NT2/D1 (cell line): ENCODE data around the gene COLEC11.

Experiments
- DNase-seq: peaks from one replicate; pipeline ENCODE4 v3.0.0-alpha.2; 2011; ENCODE audit warnings: low read depth, low spot score
- H3K27me3 ChIP-seq: 2 replicates; pipeline ENCODE4 v1.6.0; 2011; ENCODE audit warnings: mild to moderate bottlenecking; ENCODE audit not compliant: insufficient read length, insufficient read depth
- H3K36me3 ChIP-seq: 2 replicates; pipeline ENCODE4 v1.6.1; 2011; ENCODE audit warnings: mild to moderate bottlenecking, low read length, mixed read lengths; ENCODE audit not compliant: insufficient read depth, insufficient read length
- H3K4me1 ChIP-seq: 2 replicates; pipeline ENCODE4 v1.5.1; 2011; ENCODE audit not compliant: insufficient read depth, insufficient read length
- H3K4me3 ChIP-seq: 2 replicates; pipeline ENCODE4 v1.5.1; 2011; ENCODE audit warnings: low read depth; ENCODE audit not compliant: insufficient read length
- H3K9ac ChIP-seq: 2 replicates; pipeline ENCODE4 v1.6.0; 2011; ENCODE audit warnings: low read depth; ENCODE audit not compliant: insufficient read length
- H3K9me3 ChIP-seq: 2 replicates; pipeline ENCODE4 v1.5.1; 2011; ENCODE audit warnings: mild to moderate bottlenecking, low read length; ENCODE audit not compliant: insufficient read depth
- SUZ12 ChIP-seq: IDR thresholded peaks from 2 replicates; pipeline ENCODE4 v1.6.1; 2011; ENCODE audit not compliant: insufficient read length, insufficient read depth; ENCODE audit errors: extremely low read depth
- YY1 ChIP-seq: IDR thresholded peaks from 2 replicates; pipeline ENCODE4 v1.6.1; 2011; ENCODE audit not compliant: insufficient read length, insufficient read depth
- ZNF274 ChIP-seq: IDR thresholded peaks from 2 replicates; pipeline ENCODE4 v1.6.1; 2011; ENCODE audit warnings: mild to moderate bottlenecking, low read depth, low read length

The COLEC11 gene

DNA sequence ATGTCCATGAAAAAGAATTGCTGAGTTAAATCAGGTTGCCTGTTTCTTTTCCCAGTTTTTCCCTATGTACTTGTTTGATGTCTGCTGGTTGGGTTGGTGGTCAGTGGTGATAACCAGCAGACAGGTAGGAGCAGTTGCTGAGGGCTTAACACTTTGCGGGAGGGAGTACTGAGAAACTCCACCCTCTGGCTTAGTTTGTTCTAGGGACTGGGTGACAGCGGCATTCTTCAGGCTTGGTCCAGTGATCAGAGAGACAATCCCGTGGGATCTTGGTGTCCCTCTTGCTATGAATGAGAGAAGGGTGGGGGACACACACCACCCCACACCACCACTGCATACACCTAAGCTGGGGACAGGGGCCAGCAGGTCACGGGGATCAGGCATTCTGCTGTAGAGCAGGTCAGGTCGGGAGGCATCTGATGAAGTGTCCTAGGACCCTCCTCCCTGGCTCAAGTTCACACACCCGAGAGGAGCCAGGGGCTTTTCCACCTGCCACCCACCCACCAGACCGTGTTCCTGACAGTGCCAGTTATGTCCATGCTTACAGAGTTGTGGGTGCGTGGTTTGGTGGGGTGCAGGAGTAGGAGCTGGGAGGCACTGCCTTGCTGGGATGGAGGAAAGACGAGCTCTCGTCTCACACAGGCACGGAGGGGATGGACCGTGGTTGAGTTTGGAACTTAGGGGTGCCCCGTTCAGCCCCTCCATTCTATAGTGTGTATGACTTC is 41.8 kb downstream of the COLEC11 start:
- no peak for DNase-seq
- Histone ChIP-seq H3K27me3 (no peaks in the 10 kb centered on the region), H3K4me3 (no peak overlapping the region), H3K36me3 (no peaks in the 10 kb centered on the region), H3K4me1 (peaks cover 8% of the 10 kb centered on the region), H3K9me3 (no peaks in the 10 kb centered on the region), H3K9ac (no peak overlapping the region)
- TF ChIP-seq ZNF274: no peak
- no peak for TF ChIP-seq SUZ12
- no peak for TF ChIP-seq YY1

DNA sequence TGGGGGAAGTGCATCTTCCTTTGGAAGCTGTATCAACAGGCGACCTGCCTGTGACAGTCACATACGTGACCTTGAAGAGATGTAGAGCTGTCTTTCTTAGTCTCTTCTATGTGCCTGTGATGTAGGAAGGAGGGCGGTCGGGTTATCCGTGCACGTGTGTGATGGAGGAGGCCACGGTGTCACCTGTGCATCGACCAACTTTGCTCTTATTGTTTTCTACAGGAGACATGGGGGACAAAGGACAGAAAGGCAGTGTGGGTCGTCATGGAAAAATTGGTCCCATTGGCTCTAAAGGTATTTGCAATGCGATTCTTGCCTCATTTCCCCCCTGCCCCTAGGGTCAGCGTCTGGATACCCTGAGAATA is 42.4 kb downstream of the COLEC11 start:
- no peaks in the 10 kb centered on the region for H3K27me3 ChIP-seq
- H3K9me3 ChIP-seq: no peaks in the 10 kb centered on the region
- H3K4me1 ChIP-seq: peaks cover 8% of the 10 kb centered on the region
- H3K4me3 ChIP-seq: no peak overlapping the region
- DNase-seq: no peak
- no peak for TF ChIP-seq YY1
- TF ChIP-seq SUZ12: no peak
- TF ChIP-seq ZNF274: no peak
- no peaks in the 10 kb centered on the region for H3K36me3 ChIP-seq
- H3K9ac ChIP-seq: no peak overlapping the region

DNA sequence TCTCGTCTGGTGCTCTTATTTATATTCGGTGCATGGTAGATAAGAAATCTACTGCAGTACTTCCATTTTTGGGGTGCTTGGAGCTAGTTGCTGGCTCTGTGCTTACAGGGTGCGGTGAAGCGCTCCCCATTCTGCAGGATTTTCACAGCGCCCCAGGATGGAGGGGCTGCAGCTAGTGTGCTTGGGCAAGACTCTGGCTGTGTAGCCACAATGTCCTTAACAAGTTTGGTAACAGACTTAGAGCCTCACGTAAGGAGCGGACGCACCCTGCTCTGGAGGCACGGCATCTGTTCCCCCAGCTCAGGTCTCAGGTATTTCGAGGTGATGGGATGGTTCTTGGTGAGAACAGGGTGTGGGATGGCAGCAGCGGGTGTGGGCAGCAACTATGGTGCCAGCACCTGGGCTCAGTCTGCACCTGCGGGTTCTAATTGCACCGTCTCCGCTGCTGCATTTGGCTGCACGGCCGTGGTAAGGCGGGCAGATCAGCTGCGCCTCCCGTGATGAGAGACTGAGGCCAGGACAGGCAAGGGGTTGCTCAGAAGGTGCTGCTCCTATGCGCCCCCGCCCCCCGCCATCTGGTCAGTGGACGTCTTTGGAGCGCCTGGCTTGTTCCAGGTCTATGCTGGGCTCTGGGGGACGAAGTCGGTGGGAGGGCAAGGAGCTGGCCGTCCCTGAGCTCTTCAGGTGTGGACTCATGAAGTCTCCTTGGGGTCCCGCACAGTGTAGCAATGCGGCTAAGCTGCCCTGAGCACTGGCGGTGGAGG is 43.0 kb downstream of the COLEC11 start:
- TF ChIP-seq ZNF274 (no peak), YY1 (no peak), SUZ12 (no peak)
- H3K4me3 ChIP-seq: no peak overlapping the region
- no peak for DNase-seq
- no peaks in the 10 kb centered on the region for H3K27me3 ChIP-seq
- peaks cover 8% of the 10 kb centered on the region for H3K4me1 ChIP-seq
- no peak overlapping the region for H3K9ac ChIP-seq
- no peaks in the 10 kb centered on the region for H3K9me3 ChIP-seq
- no peaks in the 10 kb centered on the region for H3K36me3 ChIP-seq

DNA sequence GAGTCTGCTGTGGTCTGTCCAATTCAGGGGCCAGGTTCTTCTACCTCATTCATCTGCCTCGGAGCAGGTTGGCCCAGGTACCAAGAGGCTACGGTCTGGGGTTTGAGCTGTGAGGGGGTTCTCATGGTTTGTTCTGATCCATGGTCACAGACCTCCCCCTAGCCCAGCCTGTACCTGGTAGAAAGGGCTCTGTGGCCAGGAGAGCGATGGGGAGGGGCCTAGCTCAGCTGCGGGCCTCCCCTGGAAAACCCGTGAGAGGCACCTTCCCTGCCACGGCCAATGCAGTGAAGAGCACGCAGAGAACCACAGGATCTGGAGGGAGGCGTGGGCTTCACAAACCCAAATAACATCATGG is 43.5 kb downstream of the COLEC11 start:
- H3K4me1 ChIP-seq: peaks cover 6% of the 10 kb centered on the region
- no peak for DNase-seq
- H3K4me3 ChIP-seq: no peak overlapping the region
- TF ChIP-seq ZNF274 (no peak), SUZ12 (no peak), YY1 (no peak)
- no peaks in the 10 kb centered on the region for H3K36me3 ChIP-seq
- H3K9me3 ChIP-seq: no peaks in the 10 kb centered on the region
- H3K27me3 ChIP-seq: no peaks in the 10 kb centered on the region
- no peak overlapping the region for H3K9ac ChIP-seq

DNA sequence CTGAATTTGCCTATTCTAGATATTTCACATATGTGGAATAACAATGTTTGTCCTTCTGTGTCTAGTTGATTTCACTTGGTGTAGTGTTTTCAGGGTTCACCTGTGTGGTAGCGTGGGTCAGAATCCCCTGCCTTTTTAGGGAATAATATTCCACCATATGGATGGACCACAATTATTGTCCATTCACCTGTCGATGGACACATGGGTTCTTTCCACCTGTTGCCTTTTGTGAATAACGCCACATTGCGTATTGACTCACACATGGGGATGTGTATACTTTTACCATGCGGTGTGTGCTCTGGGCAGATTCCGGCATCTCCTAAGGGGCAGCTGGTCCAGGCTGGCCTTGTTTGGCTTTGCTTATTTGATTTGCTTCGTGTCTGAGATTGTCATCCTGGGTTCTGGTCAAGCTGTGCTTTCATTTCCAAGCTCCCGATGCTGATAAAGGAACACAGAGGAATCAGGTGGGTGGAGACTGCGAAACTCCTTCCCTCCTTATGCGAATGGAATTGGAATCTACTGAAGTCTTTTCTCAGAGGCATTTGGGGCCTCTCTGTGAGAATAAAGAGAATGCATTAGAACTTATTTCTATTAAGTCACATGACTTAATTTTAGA is 44.2 kb downstream of the COLEC11 start:
- TF ChIP-seq ZNF274: no peak
- TF ChIP-seq SUZ12: no peak
- TF ChIP-seq YY1: no peak
- Histone ChIP-seq H3K36me3 (no peaks in the 10 kb centered on the region), H3K4me1 (peaks cover 2% of the 10 kb centered on the region), H3K9me3 (no peaks in the 10 kb centered on the region), H3K4me3 (no peak overlapping the region), H3K27me3 (no peaks in the 10 kb centered on the region), H3K9ac (no peak overlapping the region)
- no peak for DNase-seq

DNA sequence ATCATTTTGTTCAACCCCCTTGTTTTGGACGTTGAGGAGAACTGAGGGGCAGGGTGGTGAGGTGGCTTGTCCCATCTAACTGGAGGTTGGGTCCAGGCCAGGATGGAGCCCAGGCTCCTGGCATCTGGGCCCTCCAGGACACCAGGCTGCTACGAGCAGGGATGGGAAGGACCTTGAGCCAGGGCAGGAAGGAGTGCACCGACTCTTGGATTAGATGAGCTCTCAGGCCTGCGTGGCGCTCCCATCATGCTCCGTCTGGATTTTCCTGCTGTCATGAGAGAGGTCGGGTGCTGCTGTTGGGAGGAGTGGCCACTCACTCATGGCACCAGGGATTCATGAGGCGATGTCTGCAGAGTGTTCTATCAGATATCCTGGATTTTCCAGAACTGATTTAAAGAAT is 44.7 kb downstream of the COLEC11 start:
- H3K9me3 ChIP-seq: no peaks in the 10 kb centered on the region
- no peak overlapping the region for H3K4me3 ChIP-seq
- TF ChIP-seq SUZ12 (no peak), YY1 (no peak), ZNF274 (no peak)
- H3K27me3 ChIP-seq: no peaks in the 10 kb centered on the region
- no peak for DNase-seq
- no peak overlapping the region for H3K9ac ChIP-seq
- peaks cover 2% of the 10 kb centered on the region for H3K4me1 ChIP-seq
- no peaks in the 10 kb centered on the region for H3K36me3 ChIP-seq

DNA sequence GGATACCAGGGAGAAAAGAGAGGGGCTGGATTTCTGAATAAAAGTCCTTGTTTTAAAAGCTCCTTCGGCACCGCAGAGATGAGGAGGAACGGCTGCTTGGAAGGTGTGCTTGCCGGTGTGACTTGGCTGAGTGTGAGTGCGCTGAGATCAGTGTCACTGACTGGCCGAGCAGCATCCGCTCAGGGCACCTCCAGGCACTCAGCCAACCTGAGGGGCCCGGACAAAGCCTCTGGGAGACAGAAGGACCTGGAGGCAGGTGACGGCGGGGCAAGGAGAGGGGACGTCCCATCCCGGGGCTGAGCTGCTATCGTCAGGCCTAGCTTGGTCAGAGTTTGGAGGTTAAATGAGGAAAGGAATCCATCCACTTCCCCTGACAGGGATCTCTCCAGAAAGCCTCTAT is 46.3 kb downstream of the COLEC11 start:
- no peak for DNase-seq
- Histone ChIP-seq H3K27me3 (no peaks in the 10 kb centered on the region), H3K9ac (no peak overlapping the region), H3K4me3 (no peak overlapping the region), H3K9me3 (peaks cover 6% of the 10 kb centered on the region; the same call in 1 of the 2 replicates), H3K4me1 (no peaks in the 10 kb centered on the region), H3K36me3 (no peaks in the 10 kb centered on the region)
- TF ChIP-seq YY1 (no peak), SUZ12 (no peak), ZNF274 (no peak)
